HG03066 (cell line): Measurements from ENCODE around the gene CDT1.

Experiments
- ATAC-seq: cut with Tn5 transposase; IDR thresholded peaks from one replicate; pipeline ENCODE4 v1.9.1; 2021; ENCODE audit warnings: low read depth; ENCODE audit not compliant: unreplicated experiment

CDT1 gene

DNA sequence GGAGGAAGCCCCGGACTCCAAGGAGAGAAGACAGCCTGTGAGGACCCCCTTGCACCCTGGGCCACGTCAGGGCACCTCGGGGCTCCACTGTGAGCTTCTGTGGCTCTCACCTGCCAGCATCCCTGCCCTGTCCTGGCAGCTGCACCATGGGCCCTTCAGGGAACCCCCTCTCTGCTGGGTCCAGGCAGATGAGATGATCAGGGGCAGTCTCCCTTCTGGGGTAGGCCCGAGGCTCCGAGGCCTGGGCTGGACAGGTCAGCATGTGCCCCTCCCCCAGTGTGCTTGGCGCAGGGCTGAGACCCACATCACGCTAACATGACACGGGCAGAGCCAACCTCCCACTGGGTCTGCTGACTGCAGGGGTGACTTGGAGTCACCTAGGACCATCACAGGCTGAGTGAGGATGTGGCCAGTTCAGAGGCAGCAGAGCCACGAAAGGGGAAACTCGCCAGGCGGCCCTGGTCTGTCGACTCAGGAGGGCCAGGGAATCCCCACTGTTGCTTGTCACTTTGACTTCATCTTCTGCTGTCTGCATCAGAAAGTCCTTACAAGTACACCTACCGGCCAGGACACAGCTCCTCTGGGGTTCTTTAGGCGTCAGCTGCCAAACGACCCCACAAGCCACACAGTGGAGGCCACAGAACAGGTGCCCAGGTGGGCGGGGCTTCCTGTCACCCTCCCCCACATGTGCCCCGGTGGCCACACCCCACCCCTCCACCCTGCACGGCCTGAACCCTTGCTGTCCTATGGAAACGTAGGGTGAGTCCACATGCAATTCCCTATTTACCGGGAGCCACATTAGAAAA, 50.9 kb downstream of the CDT1 start:
- no peak for ATAC-seq

DNA sequence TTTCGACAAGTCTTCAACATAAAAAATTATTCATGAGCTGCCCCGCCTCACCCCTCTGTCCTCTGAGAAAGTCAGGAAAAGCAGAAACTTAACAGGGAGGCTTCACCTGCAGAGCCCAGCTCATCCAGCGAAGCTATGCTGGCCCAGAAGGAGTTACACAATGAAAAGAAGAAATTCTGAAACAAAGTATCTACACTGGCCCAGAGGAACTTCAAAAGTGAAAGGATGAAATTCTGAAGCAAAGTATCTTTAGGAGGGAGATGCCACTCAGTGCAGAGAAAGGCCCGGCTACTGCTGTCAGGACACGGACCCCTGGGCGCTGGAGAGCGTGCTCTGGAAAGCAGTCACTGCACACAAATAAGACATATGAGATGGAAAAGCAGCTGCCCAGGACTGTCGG, 51.6 kb downstream of the CDT1 start:
- no peak for ATAC-seq

DNA sequence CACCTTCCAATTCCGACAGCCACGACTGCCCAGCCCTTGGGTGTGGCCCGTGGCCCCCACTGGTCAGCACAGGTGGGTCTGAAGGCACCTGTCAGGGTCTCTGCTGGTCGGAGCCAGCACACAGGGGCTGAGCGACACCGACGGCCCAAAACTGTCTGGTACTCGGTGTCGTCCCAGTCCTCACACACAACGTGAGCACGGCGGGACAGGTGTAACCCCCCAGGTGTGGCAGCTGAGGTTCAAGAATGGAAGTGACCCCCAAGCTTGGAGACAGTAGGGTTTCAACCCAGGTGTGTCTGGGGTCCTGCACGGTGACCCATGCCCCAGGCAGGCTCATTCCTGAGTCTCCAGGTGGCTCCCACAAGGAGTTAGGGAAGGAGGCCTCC, 52.1 kb downstream of the CDT1 start:
- ATAC-seq: no peak

DNA sequence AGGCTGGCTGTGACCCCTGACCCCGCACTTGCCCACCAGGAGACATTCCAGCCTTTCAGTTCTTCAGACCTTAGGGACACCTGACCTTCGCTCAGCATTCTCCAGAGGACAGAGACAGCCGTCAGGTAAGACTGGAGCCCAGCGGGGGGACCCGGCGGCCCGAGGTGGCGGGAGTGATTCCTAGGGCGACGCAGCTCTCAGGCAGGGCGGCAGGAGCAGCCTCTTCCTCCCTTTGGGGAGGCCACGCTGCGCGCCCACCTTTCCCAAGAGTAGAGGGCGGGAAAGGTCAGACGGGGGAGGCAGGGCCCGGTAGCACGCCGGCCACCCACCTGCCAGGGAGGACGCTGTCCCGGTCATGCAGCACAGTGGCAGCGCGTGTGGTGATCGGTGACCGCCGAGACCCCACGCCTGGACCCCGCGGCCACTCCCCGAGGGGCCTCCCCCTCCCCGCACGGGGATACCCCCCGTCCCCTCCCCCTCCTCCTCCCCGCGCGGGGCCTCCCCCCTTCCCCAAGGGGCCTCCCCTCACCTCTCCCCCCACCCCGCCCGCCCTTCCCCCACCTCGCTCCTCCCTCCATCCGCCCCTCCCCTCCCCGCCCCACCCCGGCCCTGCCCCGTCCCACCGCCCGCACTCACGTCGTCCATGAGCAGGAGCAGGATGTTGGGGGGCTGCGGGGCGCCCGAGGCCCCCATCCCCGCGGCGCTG, 52.7 kb downstream of the CDT1 start:
- no peak for ATAC-seq

DNA sequence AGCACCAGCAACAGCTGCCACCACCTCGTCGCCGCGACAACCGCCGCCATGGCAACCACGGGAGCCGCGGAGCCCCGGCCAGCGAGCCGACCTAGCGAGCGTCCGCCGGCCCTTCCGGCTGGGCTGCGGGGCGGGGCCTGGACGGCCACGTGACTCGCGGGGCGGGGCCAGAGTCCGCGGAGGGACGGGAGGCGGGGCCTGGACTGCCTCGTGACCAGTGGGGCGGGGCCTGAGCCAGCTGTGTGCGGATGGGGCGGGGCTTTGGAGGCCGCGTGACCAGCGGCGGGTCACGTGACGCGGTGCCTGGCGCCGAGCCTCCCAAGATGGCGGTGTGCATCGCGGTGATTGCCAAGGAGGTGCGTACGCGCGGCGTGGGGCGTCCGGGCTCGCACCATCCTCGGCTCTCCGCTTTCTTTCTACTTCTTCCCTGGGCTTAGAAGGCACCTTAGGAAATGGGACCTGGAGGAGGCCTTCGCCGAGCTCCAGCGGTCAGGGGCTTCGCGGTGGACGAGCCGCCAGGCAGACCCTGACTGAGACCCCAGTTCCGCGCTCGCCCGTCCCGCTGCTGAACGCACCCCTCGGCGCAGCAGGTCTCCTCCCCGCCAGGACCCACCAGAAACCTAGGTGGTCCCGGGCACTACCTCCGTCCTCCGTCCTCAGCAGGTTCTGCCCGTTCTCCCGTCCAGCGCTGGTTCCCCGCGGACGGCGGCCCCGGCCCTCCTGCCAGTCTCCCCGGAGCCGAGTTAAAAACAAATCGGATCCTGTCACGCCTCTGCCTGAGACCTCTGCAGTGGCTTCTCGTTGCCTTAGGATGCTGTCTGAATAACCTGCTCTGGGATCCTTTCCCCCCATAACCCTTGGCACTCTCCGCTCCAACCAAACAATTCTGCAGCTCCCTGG, 53.5 kb downstream of the CDT1 start, which contains the start of the genes GALNS and TRAPPC2L:
GALNS (minus strand) TSS at position 120 of the 900 bp plus-strand sequence; CDS start at position 50, 70 bp downstream.
TRAPPC2L (plus strand) TSS at position 300 of the 900 bp plus-strand sequence; CDS start at position 324, 24 bp downstream.
- peak; percentile 76 for ATAC-seq

DNA sequence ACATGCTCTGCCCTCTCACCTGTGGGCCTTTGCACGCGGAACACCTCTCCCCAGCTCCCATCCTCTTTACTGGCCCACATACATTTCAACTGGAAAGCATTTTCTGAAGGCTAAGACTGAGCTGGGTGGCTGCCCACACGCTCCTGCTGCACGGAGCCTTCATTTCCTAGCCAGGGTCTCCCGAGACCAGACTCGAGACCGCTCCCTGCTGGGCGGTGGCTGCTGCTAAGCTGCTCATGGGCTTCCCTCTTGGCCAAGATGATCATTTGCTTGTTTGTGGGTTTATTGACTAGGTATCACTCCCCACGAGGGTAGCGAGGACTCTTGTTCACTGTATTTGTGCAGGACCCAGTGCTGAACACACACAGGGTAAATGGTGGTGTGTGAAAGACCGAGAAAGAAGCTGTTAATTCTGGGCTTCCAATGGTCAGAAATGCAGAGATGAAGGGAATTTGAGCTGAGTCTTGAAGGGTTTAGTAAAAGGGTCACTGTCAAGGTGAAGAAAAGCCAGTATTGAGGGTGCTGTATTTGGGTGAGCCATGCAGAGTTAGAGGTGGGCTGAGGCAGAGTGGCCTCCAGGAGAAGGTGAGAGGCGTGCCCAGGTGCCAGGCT, 54.2 kb downstream of the CDT1 start:
- ATAC-seq: peak; percentile 50
